ENCODE measurements around the gene SMYD3.

The SMYD3 gene

GRCh38 chr1:246139745-246140182, 367.3 kb downstream of the SMYD3 start:
- H3K36me3 ChIP-seq (ENCODE audit: insufficient read depth, low read length), result no peaks in the 10 kb centered on the region
- no peaks in the 10 kb centered on the region for H3K79me2 ChIP-seq (ENCODE audit: insufficient read depth, low read length)
- no peaks in the 10 kb centered on the region for H3K27me3 ChIP-seq (ENCODE audit: insufficient read depth, low read length, poor library complexity)
- no peaks in the 10 kb centered on the region for H3K4me1 ChIP-seq (ENCODE audit: insufficient read depth, low read length)
- no peak overlapping the region for H3K4me2 ChIP-seq (ENCODE audit: insufficient read depth, low read length)
- TF ChIP-seq EZH2 (IDR thresholded peaks at IDR 0.05; ENCODE audit: borderline replicate concordance, low read depth, low read length, severe bottlenecking) (no peak), CTCF (IDR thresholded peaks at IDR 0.05; ENCODE audit: borderline replicate concordance, extremely low read depth, low read length, poor library complexity, severe bottlenecking) (no peak)
- ATAC-seq (ENCODE audit: insufficient read depth, low read depth) (no peak), DNase-seq (no peak)
- no peaks in the 10 kb centered on the region for H4K20me1 ChIP-seq (ENCODE audit: insufficient read depth, low read length)
- no peak overlapping the region for H2AFZ ChIP-seq (ENCODE audit: low read depth, low read length)
- H3K27ac ChIP-seq (ENCODE audit: low read length), result no peak overlapping the region
- H3K9me3 ChIP-seq (ENCODE audit: insufficient read depth, low read length, severe bottlenecking), result no peaks in the 10 kb centered on the region
- H3K4me3 ChIP-seq (ENCODE audit: low read depth in 1 of 2, low read length in 2 of 2), result no peak overlapping the region
- H3K9ac ChIP-seq (ENCODE audit: low read depth, low read length), result no peak overlapping the region

GRCh38 chr1:246138781-246139180, 368.3 kb downstream of the SMYD3 start:
- no peak overlapping the region for H3K4me2 ChIP-seq (ENCODE audit: insufficient read depth, low read length)
- no peak overlapping the region for H3K4me3 ChIP-seq (ENCODE audit: low read depth in 1 of 2, low read length in 2 of 2)
- no peak overlapping the region for H2AFZ ChIP-seq (ENCODE audit: low read depth, low read length)
- H3K27ac ChIP-seq (ENCODE audit: low read length), result no peak overlapping the region
- no peaks in the 10 kb centered on the region for H3K27me3 ChIP-seq (ENCODE audit: insufficient read depth, low read length, poor library complexity)
- DNase-seq (no peak), ATAC-seq (ENCODE audit: insufficient read depth, low read depth) (no peak)
- H3K9me3 ChIP-seq (ENCODE audit: insufficient read depth, low read length, severe bottlenecking), result no peaks in the 10 kb centered on the region
- no peaks in the 10 kb centered on the region for H4K20me1 ChIP-seq (ENCODE audit: insufficient read depth, low read length)
- H3K36me3 ChIP-seq (ENCODE audit: insufficient read depth, low read length), result no peaks in the 10 kb centered on the region
- no peak for TF ChIP-seq EZH2 (IDR thresholded peaks at IDR 0.05; ENCODE audit: borderline replicate concordance, low read depth, low read length, severe bottlenecking)
- TF ChIP-seq CTCF (IDR thresholded peaks at IDR 0.05; ENCODE audit: borderline replicate concordance, extremely low read depth, low read length, poor library complexity, severe bottlenecking), result no peak
- no peak overlapping the region for H3K9ac ChIP-seq (ENCODE audit: low read depth, low read length)
- no peaks in the 10 kb centered on the region for H3K79me2 ChIP-seq (ENCODE audit: insufficient read depth, low read length)
- no peaks in the 10 kb centered on the region for H3K4me1 ChIP-seq (ENCODE audit: insufficient read depth, low read length)

GRCh38 chr1:246136477-246136876, 370.6 kb downstream of the SMYD3 start:
- H3K9me3 ChIP-seq (ENCODE audit: insufficient read depth, low read length, severe bottlenecking), result no peaks in the 10 kb centered on the region
- H4K20me1 ChIP-seq (ENCODE audit: insufficient read depth, low read length), result no peaks in the 10 kb centered on the region
- no peak overlapping the region for H3K4me3 ChIP-seq (ENCODE audit: low read depth in 1 of 2, low read length in 2 of 2)
- no peak overlapping the region for H3K27ac ChIP-seq (ENCODE audit: low read length)
- no peaks in the 10 kb centered on the region for H3K27me3 ChIP-seq (ENCODE audit: insufficient read depth, low read length, poor library complexity)
- TF ChIP-seq CTCF (IDR thresholded peaks at IDR 0.05; ENCODE audit: borderline replicate concordance, extremely low read depth, low read length, poor library complexity, severe bottlenecking), result no peak
- TF ChIP-seq EZH2 (IDR thresholded peaks at IDR 0.05; ENCODE audit: borderline replicate concordance, low read depth, low read length, severe bottlenecking), result no peak
- DNase-seq, result no peak
- H3K4me1 ChIP-seq (ENCODE audit: insufficient read depth, low read length), result no peaks in the 10 kb centered on the region
- ATAC-seq (ENCODE audit: insufficient read depth, low read depth), result no peak
- H3K9ac ChIP-seq (ENCODE audit: low read depth, low read length), result no peak overlapping the region
- H3K36me3 ChIP-seq (ENCODE audit: insufficient read depth, low read length), result no peaks in the 10 kb centered on the region
- H3K79me2 ChIP-seq (ENCODE audit: insufficient read depth, low read length), result no peaks in the 10 kb centered on the region
- no peak overlapping the region for H2AFZ ChIP-seq (ENCODE audit: low read depth, low read length)
- H3K4me2 ChIP-seq (ENCODE audit: insufficient read depth, low read length), result no peak overlapping the region

- Histone ChIP-seq H2AFZ (ENCODE audit: low read depth, low read length) (no peak overlapping the region), H3K36me3 (ENCODE audit: insufficient read depth, low read length) (no peaks in the 10 kb centered on the region), H3K27me3 (ENCODE audit: insufficient read depth, low read length, poor library complexity) (no peaks in the 10 kb centered on the region), H3K27ac (ENCODE audit: low read length) (no peak overlapping the region), H3K9me3 (ENCODE audit: insufficient read depth, low read length, severe bottlenecking) (no peaks in the 10 kb centered on the region), H4K20me1 (ENCODE audit: insufficient read depth, low read length) (no peaks in the 10 kb centered on the region), H3K9ac (ENCODE audit: low read depth, low read length) (no peak overlapping the region), H3K4me2 (ENCODE audit: insufficient read depth, low read length) (no peak overlapping the region), H3K4me3 (ENCODE audit: low read depth in 1 of 2, low read length in 2 of 2) (no peak overlapping the region), H3K4me1 (ENCODE audit: insufficient read depth, low read length) (no peaks in the 10 kb centered on the region), H3K79me2 (ENCODE audit: insufficient read depth, low read length) (no peaks in the 10 kb centered on the region)
- ATAC-seq (ENCODE audit: insufficient read depth, low read depth) (no peak), DNase-seq (no peak)
- no peak for TF ChIP-seq CTCF (IDR thresholded peaks at IDR 0.05; ENCODE audit: borderline replicate concordance, extremely low read depth, low read length, poor library complexity, severe bottlenecking)
- TF ChIP-seq EZH2 (IDR thresholded peaks at IDR 0.05; ENCODE audit: borderline replicate concordance, low read depth, low read length, severe bottlenecking), result no peak
Observed at GRCh38 chr1:246134789-246135188, 372.3 kb downstream of the SMYD3 start.

Measured in DND-41 (cell line).